G401.6 (cell line): ENCODE measurements around the gene COQ4.
"Not testable (repeated sequence)": the region's sequence is repeated elsewhere in the genome, so short reads cannot be mapped to it uniquely, and the experiment has no call there.

Experiments used
- FAIRE-seq: peaks from 2 replicates; lab custom pipeline; 2012; peaks lifted over from hg19 to GRCh38; lab: Jason Lieb, UNC

COQ4 gene

DNA sequence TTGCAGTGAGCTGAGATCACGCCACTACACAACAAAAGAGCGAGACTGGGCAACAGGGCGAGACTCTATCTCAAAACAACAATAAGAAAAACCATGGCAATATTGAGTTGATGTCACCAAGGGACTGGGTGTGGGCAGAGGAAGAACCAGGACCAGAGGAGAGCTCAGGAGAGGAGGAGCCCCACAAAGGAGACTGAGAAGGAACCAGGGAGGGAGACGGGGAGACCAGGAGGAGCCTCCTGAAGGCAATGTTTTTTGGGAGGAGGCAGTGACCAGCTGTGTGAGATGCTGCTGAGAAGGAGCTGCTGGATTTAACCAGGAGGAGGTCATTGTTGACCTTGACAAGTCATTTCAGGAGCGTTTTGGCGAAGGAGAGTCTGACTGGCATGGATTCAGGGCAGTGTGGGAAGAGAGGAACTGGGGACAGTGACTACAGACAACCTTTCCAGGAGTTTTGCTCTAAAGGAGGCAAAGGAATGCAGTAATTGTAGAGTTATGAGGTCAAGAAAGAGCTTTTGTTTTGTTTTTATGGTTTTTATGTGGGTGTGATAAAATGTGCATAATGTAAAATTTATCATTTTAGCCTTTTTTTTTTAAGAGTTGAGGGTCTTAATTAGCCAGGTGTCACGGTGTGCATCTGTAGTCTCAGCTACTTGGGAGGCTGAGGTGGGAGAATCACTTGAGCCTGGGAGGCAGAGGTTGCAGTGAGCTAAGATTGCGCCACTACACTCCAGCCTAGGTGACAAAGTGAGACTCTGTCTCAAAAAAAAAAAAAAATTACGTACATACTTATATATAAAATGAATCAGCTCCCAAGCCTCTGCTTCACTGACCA is 18.3 kb upstream of the COQ4 start:
- FAIRE-seq: no peak

DNA sequence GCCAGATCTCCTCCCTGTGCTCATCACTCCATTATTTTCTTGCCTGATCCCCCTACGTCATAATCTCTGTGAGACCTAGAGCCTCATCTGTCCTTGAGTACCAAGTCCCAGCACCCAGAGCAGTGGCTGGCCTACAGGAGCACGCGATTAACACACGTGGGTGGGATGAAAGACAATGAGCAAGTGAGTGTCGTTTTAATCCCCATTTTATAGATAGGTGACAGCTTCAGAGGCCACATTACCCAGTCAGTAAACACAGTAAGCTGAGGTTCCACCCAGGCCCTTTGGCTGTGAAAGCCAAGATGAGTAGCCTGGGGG is 17.7 kb upstream of the COQ4 start:
- FAIRE-seq: no peak

DNA sequence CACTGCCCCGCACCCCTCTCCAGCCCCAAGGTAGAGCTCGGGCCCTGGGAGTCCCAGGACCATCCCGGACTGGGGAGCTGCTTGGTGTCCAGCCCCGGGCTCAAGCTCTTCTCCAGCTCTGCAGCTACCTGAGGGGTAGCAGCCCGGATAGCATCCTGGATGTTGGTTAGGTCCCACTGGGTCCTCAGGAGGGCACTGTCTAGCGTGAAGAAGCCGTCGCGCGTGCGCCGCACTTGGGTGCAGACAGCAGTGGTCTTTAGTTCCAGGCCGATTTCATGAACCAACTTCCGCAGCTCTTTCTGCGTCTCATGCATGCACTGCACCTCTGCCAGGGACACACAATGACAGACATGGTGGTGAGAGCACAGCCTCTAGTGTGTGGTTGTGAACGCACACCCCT is 13.1 kb upstream of the COQ4 start:
- FAIRE-seq: no peak

DNA sequence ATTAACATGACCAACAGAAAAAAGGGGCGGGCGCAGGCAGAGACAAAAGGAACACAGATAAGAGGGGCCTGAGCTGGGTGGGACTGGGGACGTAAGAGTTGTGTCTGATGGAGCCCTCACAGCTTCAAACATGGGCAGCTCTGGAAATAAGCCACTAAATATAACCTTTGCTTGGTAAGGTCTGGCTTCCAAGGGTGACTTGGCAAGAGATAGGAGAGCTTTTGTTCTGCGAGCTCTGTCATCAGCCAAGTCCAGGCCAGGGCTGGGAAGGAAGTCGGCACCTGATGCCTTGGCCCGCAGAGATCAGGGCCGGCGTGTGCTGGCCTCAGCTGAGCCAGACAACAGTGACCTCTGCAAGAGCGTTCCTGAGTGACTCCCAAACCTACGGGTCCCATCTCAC is 12.2 kb upstream of the COQ4 start:
- no peak for FAIRE-seq

DNA sequence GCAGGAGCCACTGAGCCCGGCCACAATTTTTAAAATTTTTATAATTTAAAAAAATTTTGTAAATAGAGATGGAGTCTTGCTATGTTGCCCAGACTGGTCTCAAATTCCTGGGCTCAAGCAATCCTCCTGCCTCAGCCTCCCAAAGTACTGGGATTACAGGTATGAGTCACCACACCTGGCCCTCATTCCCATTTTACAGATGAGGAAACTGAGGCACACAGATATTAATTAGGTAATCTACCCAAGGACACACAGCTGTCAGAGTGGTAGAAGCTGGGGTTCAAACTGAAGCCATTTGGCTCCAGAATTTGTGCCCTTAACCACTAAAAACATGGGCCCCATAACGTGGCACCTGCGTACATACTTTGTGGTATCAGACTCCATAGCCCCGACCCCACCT is 7.9 kb upstream of the COQ4 start:
- no peak for FAIRE-seq

DNA sequence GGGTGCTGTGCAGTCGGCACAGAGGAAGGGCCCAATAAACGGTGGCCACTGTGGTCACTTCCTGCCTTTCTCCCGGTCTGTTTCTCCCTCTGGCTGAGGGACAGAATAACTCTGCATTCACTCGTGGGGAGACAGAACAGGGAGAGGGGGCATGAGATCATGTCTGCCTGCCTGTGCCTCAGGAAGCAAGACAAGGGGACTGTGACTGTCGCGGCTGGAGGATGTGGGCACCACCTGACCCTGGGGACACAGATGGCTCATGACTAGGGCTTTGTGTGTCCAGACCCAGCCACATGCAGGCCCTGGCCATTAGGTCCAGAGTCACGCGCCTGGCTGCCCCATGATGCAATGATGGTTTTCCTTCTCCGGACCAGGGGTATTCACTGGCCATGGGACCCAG is 6.2 kb upstream of the COQ4 start:
- no peak for FAIRE-seq

DNA sequence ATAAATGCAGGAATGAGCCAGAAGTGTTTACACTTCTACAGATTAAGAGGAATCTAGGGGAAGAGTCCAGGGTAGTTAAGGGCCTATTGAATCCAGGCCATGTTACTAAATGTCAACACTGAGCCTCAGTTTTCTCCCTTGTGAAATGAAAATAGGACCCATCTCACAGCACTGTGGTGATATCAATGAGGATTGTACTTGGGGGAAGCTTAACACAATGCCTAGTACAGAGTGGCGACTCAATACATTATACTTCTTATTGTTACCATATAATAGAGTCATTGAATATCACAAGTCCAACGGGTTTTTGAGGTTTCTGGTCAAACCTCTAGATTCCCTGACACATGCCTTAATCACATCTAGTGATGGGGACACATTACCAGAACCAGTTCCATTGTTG is 5.0 kb upstream of the COQ4 start:
- no peak for FAIRE-seq

DNA sequence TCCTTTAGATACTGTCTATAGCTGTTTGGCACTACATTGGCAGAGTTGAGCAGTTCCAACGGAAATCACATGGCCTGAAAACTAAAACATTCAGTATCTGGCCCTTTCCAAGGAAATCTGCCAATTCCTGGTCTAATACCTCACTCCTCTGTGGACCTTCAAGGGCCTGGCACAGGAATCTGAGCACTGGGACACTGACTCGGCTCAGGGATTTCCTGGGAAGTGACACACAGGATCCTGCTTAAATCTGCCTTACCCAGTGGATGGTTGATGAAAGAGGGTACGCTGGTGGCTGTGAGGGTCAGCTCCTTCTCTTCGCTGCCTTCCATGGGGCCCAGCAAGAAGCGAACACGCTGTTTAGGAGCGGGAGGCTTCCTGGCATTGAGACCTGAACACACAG is 1.3 kb upstream of the COQ4 start:
- no peak for FAIRE-seq

DNA sequence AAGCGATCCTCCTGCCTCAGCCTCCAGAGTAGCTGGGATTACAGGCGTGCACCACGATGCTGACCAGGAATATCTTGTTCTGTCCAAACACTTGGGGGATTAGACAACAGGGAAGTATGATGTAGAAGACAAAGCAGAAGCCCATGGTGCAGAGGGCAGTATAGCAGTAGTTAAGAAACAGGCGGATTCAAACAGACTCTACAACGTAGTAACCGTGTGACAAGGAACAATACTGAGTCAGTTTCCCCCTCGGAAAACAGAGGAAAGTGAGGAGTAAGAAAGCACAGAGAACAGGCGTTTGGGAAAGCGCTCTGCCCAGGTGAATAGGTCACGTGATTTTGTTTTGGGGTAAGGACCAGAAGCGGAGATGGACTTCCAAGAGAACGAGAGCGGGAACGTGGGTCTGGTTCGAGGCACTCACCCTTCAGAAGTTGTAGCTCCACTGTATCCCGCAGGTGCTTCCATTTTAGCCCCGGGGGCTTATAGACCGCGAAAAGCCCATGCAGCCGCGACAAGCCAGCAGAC is 698 bp upstream of the COQ4 start:
- no peak for FAIRE-seq

DNA sequence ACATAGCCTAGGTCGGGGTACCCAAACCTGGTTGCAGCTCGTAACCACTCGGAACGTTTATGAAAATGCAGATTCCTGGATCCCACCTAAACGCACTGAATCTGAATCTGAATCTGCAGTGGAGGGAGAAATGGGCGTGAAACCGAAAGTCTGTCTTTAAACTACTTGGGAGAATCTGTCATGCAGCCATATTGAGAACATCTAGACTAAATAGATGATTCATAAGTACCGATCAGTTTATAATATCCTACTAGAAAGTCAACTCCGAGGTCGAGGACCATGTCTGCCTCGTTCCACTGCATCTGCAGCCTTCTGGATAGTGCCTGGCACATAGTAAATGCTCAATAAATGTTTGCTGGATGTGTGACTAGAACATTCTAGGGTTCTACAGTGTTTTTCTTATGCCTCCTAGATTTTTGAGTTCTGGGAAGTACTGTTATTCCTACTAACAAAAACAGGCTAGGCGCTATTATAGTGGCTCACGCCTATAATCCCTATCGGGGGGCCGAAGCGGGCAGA is 632 bp downstream of the COQ4 start:
- no peak for FAIRE-seq

DNA sequence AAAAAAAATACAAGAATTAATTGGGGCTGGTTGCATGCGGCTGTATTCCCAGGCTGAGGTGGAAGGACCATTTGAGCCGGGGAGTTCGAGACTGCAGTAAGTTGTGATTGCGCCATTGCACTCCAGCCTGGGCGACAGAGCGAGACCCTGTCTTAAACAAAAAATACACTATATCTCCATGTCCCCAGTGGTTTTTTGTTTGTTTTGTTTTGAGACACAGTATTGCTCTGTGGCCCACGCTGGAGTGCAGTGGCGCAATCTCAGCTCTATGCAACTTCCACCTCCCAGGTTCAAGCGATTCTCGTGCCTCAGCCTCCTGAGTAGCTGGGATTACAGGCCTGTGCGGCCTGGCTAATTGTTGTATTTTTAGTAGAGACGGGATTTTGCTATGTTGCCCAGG is 1.2 kb downstream of the COQ4 start:
- FAIRE-seq: no peak

DNA sequence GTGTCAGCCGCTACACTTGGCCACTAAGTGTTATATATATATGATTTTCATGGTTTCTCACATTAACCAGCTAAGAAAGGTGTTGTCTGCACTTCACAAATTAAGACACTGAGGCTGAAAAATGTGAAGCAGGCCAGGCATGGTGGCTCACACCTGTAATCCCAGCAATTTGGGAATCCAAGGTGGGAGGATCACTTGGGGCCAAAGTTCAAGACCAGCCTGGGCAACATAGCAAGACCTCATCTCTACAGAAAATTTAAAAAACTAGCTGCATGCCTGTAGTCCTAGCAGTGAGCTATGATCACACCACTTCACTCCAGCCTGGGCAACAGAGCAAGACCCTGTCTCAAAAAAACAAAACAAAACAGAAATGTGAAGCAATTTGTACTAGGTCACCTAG is 1.8 kb downstream of the COQ4 start:
- no peak for FAIRE-seq

DNA sequence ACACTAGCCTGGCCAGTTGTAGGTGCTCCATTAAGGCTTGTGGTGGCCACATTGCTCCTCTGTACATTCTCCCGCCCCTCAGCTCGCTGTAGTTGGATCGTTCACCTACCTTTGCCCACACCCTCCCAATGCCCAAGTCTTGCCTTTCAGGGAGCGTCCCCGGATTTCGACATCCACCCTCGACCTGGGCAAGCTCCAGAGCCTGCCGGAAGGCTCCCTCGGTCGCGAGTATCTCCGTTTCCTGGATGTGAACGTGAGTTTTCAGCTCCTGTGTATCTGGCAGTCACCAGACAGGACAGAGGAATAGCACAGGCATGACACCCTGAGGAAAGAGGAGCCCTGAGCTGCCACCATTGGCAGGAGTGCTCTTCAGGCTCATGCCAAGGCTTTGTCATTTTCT is 3.0 kb downstream of the COQ4 start:
- FAIRE-seq: no peak

DNA sequence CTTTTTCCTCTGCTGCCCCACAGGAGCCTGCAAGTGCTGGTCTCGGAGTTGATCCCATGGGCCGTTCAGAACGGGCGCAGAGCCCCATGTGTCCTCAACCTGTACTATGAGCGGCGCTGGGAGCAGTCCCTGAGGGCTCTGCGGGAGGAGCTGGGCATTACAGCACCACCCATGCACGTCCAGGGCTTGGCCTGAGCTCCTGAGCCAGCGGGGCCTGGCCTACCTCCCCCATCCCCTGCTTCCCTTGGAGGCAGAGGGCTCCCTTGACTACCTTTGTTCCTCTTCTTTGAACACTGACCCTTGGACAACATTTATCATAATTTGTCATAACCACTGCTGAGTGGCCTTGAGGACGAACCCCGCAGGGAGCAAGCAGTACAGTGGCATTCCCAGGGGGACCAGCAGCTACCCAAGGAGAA is 10.8 kb downstream of the COQ4 start:
- FAIRE-seq: no peak

DNA sequence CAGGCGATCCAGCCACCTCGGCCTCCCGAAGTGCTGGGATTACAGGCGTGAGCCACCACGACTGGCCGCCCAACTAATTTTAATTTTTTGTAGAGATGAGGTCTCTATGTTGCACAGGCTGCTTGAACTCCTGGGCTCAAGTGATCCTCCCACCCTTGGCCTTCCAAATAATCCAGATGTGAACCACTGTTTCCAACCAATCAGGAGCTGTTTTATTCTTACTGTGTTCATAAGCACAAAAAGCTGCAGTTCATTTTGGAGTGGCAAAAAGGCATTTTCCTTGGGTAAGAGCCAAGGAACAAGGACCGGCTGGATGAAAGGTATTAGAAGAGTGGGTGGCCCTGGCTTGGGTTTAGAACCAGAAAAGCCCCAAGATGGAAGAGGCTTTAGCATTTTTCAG is 12.5 kb downstream of the COQ4 start:
- no peak for FAIRE-seq

DNA sequence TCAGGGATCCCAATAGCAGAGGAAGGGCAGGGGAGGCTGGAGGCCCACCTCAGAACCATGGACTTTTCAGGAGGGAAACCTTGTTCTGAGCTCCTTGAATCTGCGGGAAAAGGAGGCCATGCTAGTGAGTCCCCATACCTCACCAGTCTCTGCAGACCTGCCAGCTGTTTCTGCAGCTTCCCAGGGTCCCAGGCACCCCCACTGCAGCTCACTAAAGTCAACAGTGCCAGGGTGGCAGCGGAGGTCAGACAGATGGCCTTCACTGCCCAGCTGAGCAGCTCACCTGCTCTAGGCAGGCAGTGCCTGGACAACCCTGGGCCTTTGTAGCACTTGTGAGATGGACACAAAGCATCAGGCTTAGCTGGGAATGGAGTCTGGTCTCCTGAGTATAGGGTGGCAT is 13.3 kb downstream of the COQ4 start:
- no peak for FAIRE-seq

DNA sequence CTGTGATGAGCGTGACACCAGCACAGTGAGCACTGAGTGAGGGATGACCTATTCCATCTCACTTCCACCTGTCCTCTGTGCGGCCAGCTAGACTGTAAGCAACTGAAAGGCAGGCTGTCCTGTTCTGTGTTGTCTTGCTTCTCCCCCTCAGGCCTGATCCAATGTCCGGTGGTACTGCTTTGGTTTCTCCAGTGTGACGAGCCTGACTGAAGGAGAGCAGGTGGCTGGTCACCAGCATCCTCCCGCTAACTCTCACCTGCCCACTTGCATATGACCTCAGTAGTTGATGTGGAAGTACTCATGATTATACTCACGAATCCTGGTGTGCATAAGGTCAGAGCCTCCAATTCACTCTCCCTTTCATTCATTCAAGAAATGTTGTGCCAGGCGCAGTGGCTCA is 15.3 kb downstream of the COQ4 start:
- FAIRE-seq: no peak

DNA sequence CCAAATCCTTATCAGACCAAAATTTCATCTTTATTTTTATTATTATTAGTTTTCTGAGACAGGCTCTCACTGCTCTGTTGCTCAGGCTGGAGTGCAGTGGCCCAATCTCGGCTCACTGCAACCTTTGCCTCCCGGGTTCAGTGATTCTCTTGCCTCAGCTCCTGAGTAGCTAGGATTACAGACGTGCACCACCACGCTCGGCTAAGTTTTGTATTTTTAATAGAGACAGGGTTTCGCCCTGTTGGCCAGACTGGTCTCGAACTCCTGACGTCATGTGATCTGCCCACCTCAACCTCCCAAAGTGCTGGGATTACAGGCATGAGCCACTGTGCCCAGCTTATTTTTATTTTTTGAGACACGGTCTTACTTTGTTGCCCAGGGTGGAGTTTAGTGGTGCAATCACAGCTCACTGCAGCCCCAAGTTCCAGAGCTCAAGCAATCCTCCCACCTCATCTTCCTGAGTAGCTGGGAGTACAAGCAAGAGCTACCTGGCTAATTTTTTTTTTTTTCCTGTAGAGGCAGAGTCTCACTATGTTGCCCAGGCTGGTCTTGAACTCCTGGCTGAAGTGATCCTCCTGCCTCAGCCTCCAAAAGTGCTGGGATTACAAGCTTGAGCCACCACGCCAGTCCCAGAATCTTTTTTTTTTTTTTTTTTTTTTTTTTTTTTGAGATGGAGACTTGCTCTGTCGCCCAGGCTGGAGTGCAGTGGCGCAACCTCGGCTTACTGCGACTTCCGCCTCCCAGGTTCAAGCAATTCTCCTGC is 16.4 kb downstream of the COQ4 start:
- not testable (repeated sequence) for FAIRE-seq

DNA sequence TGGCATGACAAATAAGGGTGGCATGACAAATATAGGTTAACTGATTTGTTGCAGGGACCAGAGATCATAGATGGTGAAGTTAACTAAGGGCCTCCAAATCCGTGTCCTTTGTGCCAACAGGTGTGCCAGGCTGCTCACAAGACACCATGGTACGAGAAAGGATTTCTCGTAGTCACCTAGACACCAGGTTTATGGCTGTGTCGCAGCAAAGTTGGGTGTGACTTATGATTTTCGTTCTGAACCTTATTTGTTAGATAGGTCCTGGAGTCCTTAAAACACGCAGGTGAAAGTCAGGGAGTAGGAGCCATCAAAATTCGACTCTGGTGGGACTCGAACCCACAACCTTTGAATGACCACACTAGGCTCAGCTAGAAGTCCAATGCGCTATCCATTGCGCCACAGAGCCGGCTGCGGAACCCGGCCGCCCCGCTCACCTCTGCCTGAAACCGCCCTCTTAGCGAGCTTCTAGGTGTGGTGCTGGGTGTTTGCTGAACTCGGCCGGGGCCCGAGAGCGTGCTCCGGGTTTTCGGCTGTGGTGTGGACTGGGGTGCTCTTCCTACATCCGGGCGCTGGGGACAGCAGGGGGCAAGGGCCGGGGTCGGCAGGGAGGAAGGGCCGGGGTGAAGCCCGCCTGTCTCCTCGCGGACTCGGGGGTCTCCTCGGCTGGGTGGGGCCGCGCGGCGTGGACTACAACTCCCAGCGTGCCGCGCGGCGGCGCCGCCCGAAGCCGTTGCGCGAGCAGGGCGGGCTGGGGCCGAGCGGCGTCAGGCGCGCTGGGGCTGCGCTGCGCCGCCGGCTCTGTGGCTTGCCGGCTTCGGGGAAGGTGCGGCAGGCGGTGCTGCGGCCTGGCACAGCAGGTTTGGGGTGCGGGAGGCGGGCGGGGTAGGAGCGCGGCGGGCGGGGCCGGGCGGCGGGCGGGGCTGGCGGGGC is 17.4 kb downstream of the COQ4 start, which contains the start of gene SLC27A4:
TSS of gene SLC27A4 (plus strand) at position 767 of the 930 bp plus-strand sequence. CDS start 2,606 bp downstream, outside the sequence.
- peak; percentile 92 for FAIRE-seq

DNA sequence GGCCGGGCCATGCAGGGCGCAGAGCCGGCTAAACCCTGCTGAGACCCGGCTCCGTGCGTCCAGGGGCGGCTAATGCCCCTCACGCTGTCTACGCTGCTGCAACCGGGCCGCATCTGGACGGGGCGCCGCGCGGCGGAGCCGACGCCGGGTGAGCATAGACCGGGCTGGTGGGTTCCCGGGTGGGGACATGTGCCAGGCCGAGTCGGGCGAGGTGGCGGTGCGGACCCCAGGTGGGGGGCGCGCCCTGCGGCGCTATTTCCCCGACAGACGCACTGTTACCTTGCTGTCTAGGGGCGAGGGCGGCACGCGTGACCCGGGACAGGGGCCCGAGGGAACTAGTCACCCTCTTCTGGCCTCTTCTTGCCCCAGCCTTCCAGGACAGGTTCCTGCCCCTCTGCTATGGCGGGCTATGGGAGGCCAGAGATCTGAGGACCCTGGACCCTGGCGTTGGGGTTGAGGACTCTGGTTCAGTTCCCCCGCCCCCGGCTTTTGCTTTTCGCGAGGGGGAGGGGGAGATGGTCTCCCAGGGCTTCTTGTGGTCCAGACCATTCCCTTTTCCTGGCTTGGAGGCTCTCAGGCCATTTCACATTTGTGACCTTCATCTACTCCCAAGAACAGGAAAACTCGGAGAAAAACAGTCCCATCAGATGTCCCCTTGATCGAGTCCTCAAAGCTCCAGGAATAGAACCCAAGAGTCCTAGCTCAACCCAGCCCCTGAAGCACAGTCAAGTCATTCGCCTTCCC is 18.2 kb downstream of the COQ4 start:
- no peak for FAIRE-seq

DNA sequence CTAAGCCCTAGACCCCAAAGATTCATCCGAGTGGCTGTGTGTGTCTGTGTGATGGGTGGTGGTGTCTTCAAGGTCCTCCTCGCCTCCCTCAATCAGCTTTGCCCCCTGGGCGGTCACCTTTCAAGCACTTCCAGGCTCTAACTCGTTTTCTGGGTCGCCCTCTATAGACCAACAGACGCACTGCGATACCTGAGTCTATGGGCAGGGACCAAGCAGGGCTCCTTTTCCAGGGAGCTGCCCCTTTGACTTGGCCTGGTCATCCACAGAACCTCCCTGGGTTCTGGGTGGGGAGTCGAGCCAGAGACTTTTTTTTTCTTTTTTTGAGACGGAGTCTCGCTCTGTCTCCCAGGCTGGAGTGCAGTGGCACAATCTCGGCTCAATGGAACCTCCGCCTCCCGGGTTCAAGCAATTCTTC is 18.8 kb downstream of the COQ4 start:
- FAIRE-seq: no peak
